T-cell (primary cell): Measurements from ENCODE around the gene JARID2. TPM values are rescaled to one million over a fixed set of nuclear protein-coding genes. Genes with fewer than 3 reads are reported as not detected.

Experiments
- ATAC-seq, 4 experiments: fragments of 200-7000 bp in 3 of 4; fragments of 150-1000 bp in 1 of 4; cut with Tn5 transposase; replicated peaks in 1 of 4; 1 replicate in 3 of 4; 2 replicates in 1 of 4; pipeline ENCODE4 v1.10.0; 2021; ENCODE audit warnings: moderate library complexity in 3 of 4, mild to moderate bottlenecking in 2 of 4, moderate number of reproducible peaks in 1 of 4
- CTCF ChIA-PET, 2 donors: fragments of 300-600 bp; sonication (Branson Sonifier 250); formaldehyde crosslinking; loops; one replicate each; lab custom pipeline; 2022; ENCODE audit warnings: antibody characterized with exemption in 2 of 2; lab: Charles Lee
- POLR2A ChIA-PET, 2 donors: fragments of 300-600 bp; sonication (Branson Sonifier 250); formaldehyde crosslinking; loops; one replicate each; lab custom pipeline; 2022; ENCODE audit warnings: antibody characterized with exemption in 2 of 2; lab: Charles Lee
- DNase-seq, 35 experiments: peaks; one replicate each; pipeline versions ENCODE4 v3.0.0 to v3.0.0-alpha.2; 2013 to 2023
- H3K27ac ChIP-seq: one replicate; pipeline ENCODE4 v1.5.1; 2013; ENCODE audit warnings: low read length
- H3K27me3 ChIP-seq, 2 experiments: replicated peaks in 1 of 2; 1 replicate in 1 of 2; 2 replicates in 1 of 2; pipeline versions ENCODE4 v1.6.1 to v1.7.0; 2013; ENCODE audit warnings: low read length in 1 of 2, mixed read lengths in 1 of 2; ENCODE audit not compliant: control insufficient read depth in 2 of 2, insufficient read depth in 2 of 2; ENCODE audit errors: extremely low read depth in 1 of 2
- H3K36me3 ChIP-seq, 2 donors: 1 replicate in 1 of 2; 2 replicates in 1 of 2; pipeline versions ENCODE4 v1.6.1 to v1.7.0; 2013; ENCODE audit warnings: low read length in 1 of 2; ENCODE audit not compliant: control insufficient read depth in 2 of 2, insufficient read depth in 1 of 2; ENCODE audit errors: extremely low read depth in 1 of 2
- H3K4me1 ChIP-seq, 2 experiments: 1 replicate in 1 of 2; 2 replicates in 1 of 2; pipeline versions ENCODE4 v1.6.1 to v1.7.0; 2013; ENCODE audit warnings: low read length in 2 of 2, mixed read lengths in 1 of 2; ENCODE audit not compliant: insufficient read depth in 2 of 2, control insufficient read depth in 1 of 2; ENCODE audit errors: extremely low read depth in 1 of 2
- H3K4me3 ChIP-seq, 2 donors: 1 replicate in 1 of 2; 2 replicates in 1 of 2; pipeline versions ENCODE4 v1.5.1 to v1.7.0; 2013; ENCODE audit warnings: mild to moderate bottlenecking in 2 of 2, low read length in 1 of 2, moderate library complexity in 1 of 2; ENCODE audit not compliant: control insufficient read depth in 1 of 2; ENCODE audit errors: extremely low read depth in 1 of 2
- H3K9me3 ChIP-seq: 2 replicates; pipeline ENCODE4 v1.7.0; 2013
- H3K27ac Mint-ChIP-seq, 2 donors: one replicate each; pipeline ENCODE4 v1.8.0; 2020 to 2021; ENCODE audit warnings: mild to moderate bottlenecking in 2 of 2, mixed read lengths in 2 of 2
- H3K27me3 Mint-ChIP-seq, 2 donors: one replicate each; pipeline ENCODE4 v1.8.0; 2021 to 2022; ENCODE audit warnings: mixed read lengths in 2 of 2
- H3K36me3 Mint-ChIP-seq: one replicate; pipeline ENCODE4 v1.8.0; 2021; ENCODE audit warnings: mixed read lengths
- H3K4me1 Mint-ChIP-seq, 3 donors: one replicate each; pipeline ENCODE4 v1.8.0; 2020 to 2022; ENCODE audit warnings: mixed read lengths in 3 of 3, mild to moderate bottlenecking in 1 of 3
- H3K4me3 Mint-ChIP-seq, 3 donors: one replicate each; pipeline ENCODE4 v1.8.0; 2020 to 2022; ENCODE audit warnings: mild to moderate bottlenecking in 3 of 3, mixed read lengths in 3 of 3, moderate library complexity in 3 of 3
- H3K9me3 Mint-ChIP-seq, 3 donors: one replicate each; pipeline ENCODE4 v1.8.0; 2020 to 2022; ENCODE audit warnings: mixed read lengths in 3 of 3
- WGBS: methylation state at CpG from one replicate; pipeline ENCODE4 v1.1.5; 2013; ENCODE audit warnings: missing lambda C conversion rate; ENCODE audit not compliant: insufficient coverage; 5-methylcytosine and 5-hydroxymethylcytosine counted together
- total RNA-seq, 35 experiments: library from RNA in 6 of 35; stranded (reverse) in 6 of 35; fragments of 120-200 nt in 1 of 35; gene quantifications; one replicate each; pipeline versions ENCODE4 v1.2.1 to v1.2.4 and lab custom pipeline; 2013 to 2026

The JARID2 gene
- total RNA-seq, 5 donors from 2014 or later (not counting 1 experiment from before 2014, with no cell fraction given) = 19.8 to 27.9 (median 21.6) TPM

GRCh38 chr6:15401120-15401519, 155.3 kb downstream of the JARID2 start:
- no peak for DNase-seq
- Mint-ChIP-seq H3K4me3 (peak overlapping the region in 2 of 3 donors; percentile 73 to 76), H3K4me1 (peaks cover 79 to 89% (median 85%) of the 10 kb centered on the region in 3 donors), H3K27ac (no peak overlapping the region), H3K36me3 (no peaks in the 10 kb centered on the region), H3K27me3 (no peaks in the 10 kb centered on the region), H3K9me3 (no peaks in the 10 kb centered on the region)
- ATAC-seq = no peak
- ChIA-PET CTCF (interaction anchor here (0.6 to 1.5 kb wide), 4 partner anchors 10 to 159 kb away, joined by 3 to 5 read pairs (median 4); no protein-coding TSS in a partner anchor), POLR2A (interaction anchor here (0.6 kb wide), 2 partner anchors 141 to 175 kb away, joined by 3 to 9 read pairs; no protein-coding TSS in a partner anchor)
- H3K4me3 ChIP-seq = no peak overlapping the region
- no peaks in the 10 kb centered on the region for H3K27me3 ChIP-seq
- H3K4me1 ChIP-seq = peaks cover 35 to 44% of the 10 kb centered on the region in 2 experiments
- H3K27ac ChIP-seq = no peak overlapping the region
- WGBS = no CpG with 5 or more reads among the region's 1 CpG
- no peaks in the 10 kb centered on the region for H3K36me3 ChIP-seq
- H3K9me3 ChIP-seq = no peaks in the 10 kb centered on the region

- peaks cover 35 to 44% of the 10 kb centered on the region in 2 experiments for H3K4me1 ChIP-seq
- H3K9me3 ChIP-seq = no peaks in the 10 kb centered on the region
- peak overlapping the region; percentile 23 to 41 for H3K27ac Mint-ChIP-seq
- peaks cover 86 to 93% (median 87%) of the 10 kb centered on the region in 3 donors for H3K4me1 Mint-ChIP-seq
- H3K36me3 ChIP-seq = no peaks in the 10 kb centered on the region
- H3K27me3 Mint-ChIP-seq = no peaks in the 10 kb centered on the region
- H3K27me3 ChIP-seq = no peaks in the 10 kb centered on the region
- WGBS = no CpG with 5 or more reads among the region's 2 CpGs
- CTCF ChIA-PET = interaction anchor here (0.5 to 1.5 kb wide), 5 partner anchors 9 to 255 kb away, joined by 3 to 5 read pairs (median 4); no protein-coding TSS in a partner anchor
- H3K27ac ChIP-seq = no peak overlapping the region
- ATAC-seq (no peak), DNase-seq (no peak)
- no peak overlapping the region for H3K4me3 ChIP-seq
- no peaks in the 10 kb centered on the region for H3K36me3 Mint-ChIP-seq
- no peaks in the 10 kb centered on the region for H3K9me3 Mint-ChIP-seq
- POLR2A ChIA-PET = interaction anchor here (0.6 to 0.7 kb wide), 2 partner anchors 142 to 1391 kb away, joined by 3 to 4 read pairs; no protein-coding TSS in a partner anchor
- peak overlapping the region in 1 of 3 donors; percentile 19 for H3K4me3 Mint-ChIP-seq
These were observed 155.9 kb downstream of the JARID2 start for GRCh38 chr6:15401769-15402250.

- ChIA-PET POLR2A (interaction anchor here (0.5 to 0.7 kb wide), 3 partner anchors 49 to 1391 kb away, joined by 3 to 4 read pairs (median 3); no protein-coding TSS in a partner anchor), CTCF (interaction anchor here in 1 of 2 donors (0.6 kb wide), 1 partner anchor 20 kb away, joined by 4 read pairs; no protein-coding TSS in a partner anchor)
- WGBS = 95% methylated on average over 7 of the region's 9 CpGs
- no peaks in the 10 kb centered on the region for H3K9me3 ChIP-seq
- Mint-ChIP-seq H3K4me1 (peaks cover 90 to 92% (median 91%) of the 10 kb centered on the region in 3 donors), H3K9me3 (no peaks in the 10 kb centered on the region), H3K27me3 (no peaks in the 10 kb centered on the region), H3K36me3 (no peaks in the 10 kb centered on the region), H3K4me3 (peak overlapping the region in 1 of 3 donors; percentile 68), H3K27ac (peak overlapping the region; percentile 23 to 41)
- peaks cover 39 to 44% of the 10 kb centered on the region in 2 experiments for H3K4me1 ChIP-seq
- H3K27me3 ChIP-seq = no peaks in the 10 kb centered on the region
- ATAC-seq = no peak
- H3K4me3 ChIP-seq = no peak overlapping the region
- DNase-seq = no peak
- H3K36me3 ChIP-seq = no peaks in the 10 kb centered on the region
- H3K27ac ChIP-seq = no peak overlapping the region
These were observed 156.7 kb downstream of the JARID2 start for GRCh38 chr6:15402406-15403045.

- Histone ChIP-seq H3K4me1 (peaks cover 39 to 44% of the 10 kb centered on the region in 2 experiments), H3K27ac (no peak overlapping the region), H3K27me3 (no peaks in the 10 kb centered on the region), H3K9me3 (no peaks in the 10 kb centered on the region), H3K4me3 (no peak overlapping the region), H3K36me3 (no peaks in the 10 kb centered on the region)
- ChIA-PET POLR2A (interaction anchor here (0.5 to 0.6 kb wide), 2 partner anchors 50 to 381 kb away, joined by 3 read pairs; no protein-coding TSS in a partner anchor), CTCF (interaction anchor here in 1 of 2 donors (0.6 kb wide), 1 partner anchor 456 kb away, joined by 7 read pairs; no protein-coding TSS in a partner anchor)
- Mint-ChIP-seq H3K9me3 (no peaks in the 10 kb centered on the region), H3K4me1 (peaks cover 91 to 96% (median 92%) of the 10 kb centered on the region in 3 donors), H3K27ac (peak overlapping the region; percentile 25 to 40), H3K4me3 (peak overlapping the region; percentile 13 to 68 (median 29)), H3K36me3 (no peaks in the 10 kb centered on the region), H3K27me3 (no peaks in the 10 kb centered on the region)
- WGBS = 94% methylated on average over 2 of the region's 6 CpGs
- ATAC-seq = no peak
- DNase-seq = no peak
These were observed 157.4 kb downstream of the JARID2 start for GRCh38 chr6:15403094-15403755.

GRCh38 chr6:15404685-15404980, 158.8 kb downstream of the JARID2 start:
- ATAC-seq (no peak), DNase-seq (no peak)
- H3K9me3 Mint-ChIP-seq = no peaks in the 10 kb centered on the region
- H3K36me3 ChIP-seq = no peaks in the 10 kb centered on the region
- no peak overlapping the region for H3K4me3 ChIP-seq
- H3K4me3 Mint-ChIP-seq = peak overlapping the region in 1 of 3 donors; percentile 68
- H3K27me3 ChIP-seq = no peaks in the 10 kb centered on the region
- peaks cover 89 to 96% (median 91%) of the 10 kb centered on the region in 3 donors for H3K4me1 Mint-ChIP-seq
- no peak overlapping the region for H3K27ac ChIP-seq
- ChIA-PET CTCF (interaction anchor here (0.6 to 0.7 kb wide), 2 partner anchors 24 to 778 kb away, joined by 3 read pairs; no protein-coding TSS in a partner anchor), POLR2A (no interaction called here)
- no peaks in the 10 kb centered on the region for H3K36me3 Mint-ChIP-seq
- H3K4me1 ChIP-seq = peaks cover 32 to 42% of the 10 kb centered on the region in 2 experiments
- no peaks in the 10 kb centered on the region for H3K9me3 ChIP-seq
- no peaks in the 10 kb centered on the region for H3K27me3 Mint-ChIP-seq
- H3K27ac Mint-ChIP-seq = no peak overlapping the region
